ENCODE data around the gene PGBD1. TPM values are rescaled to one million over a fixed set of nuclear protein-coding genes. Genes with fewer than 3 reads are reported as not detected.

Gene PGBD1
- total and polyA plus RNA-seq, 4 donors: 0.74 to 3.7 (median 0.97) TPM

- no peak overlapping the region for H3K4me3 ChIP-seq (ENCODE audit: low read depth in 1 of 3, low read length in 3 of 3)
- WGBS: 0% methylated on average over 1 of the region's 1 CpG
- H3K4me1 ChIP-seq (ENCODE audit: control insufficient read depth in 4 of 4, insufficient read depth in 4 of 4, low read length in 3 of 4): peaks cover 0 to 6% (median 5%) of the 10 kb centered on the region in 4 donors
- no peaks in the 10 kb centered on the region for H3K27me3 ChIP-seq (ENCODE audit: control insufficient read depth in 4 of 4, insufficient read depth in 4 of 4, low read length in 3 of 4)
- H3K9me3 ChIP-seq (ENCODE audit: control insufficient read depth in 4 of 4, low read length in 3 of 4): peaks cover 0 to 6% (median 3%) of the 10 kb centered on the region in 4 donors
- no peak for TF ChIP-seq NR2F2 (IDR thresholded peaks at IDR 0.05)
- TF ChIP-seq, protein P1, sequence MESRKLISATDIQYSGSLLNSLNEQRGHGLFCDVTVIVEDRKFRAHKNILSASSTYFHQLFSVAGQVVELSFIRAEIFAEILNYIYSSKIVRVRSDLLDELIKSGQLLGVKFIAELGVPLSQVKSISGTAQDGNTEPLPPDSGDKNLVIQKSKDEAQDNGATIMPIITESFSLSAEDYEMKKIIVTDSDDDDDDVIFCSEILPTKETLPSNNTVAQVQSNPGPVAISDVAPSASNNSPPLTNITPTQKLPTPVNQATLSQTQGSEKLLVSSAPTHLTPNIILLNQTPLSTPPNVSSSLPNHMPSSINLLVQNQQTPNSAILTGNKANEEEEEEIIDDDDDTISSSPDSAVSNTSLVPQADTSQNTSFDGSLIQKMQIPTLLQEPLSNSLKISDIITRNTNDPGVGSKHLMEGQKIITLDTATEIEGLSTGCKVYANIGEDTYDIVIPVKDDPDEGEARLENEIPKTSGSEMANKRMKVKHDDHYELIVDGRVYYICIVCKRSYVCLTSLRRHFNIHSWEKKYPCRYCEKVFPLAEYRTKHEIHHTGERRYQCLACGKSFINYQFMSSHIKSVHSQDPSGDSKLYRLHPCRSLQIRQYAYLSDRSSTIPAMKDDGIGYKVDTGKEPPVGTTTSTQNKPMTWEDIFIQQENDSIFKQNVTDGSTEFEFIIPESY (IDR thresholded peaks at IDR 0.05): no peak
- no peak for TF ChIP-seq GABPA (IDR thresholded peaks at IDR 0.05 in 1 of 2, conservative IDR thresholded peaks at IDR 0.05 in 1 of 2)
- TF ChIP-seq ATF3 (IDR thresholded peaks at IDR 0.05): no peak
- TF ChIP-seq RXRA (IDR thresholded peaks at IDR 0.05): no peak
- no peak for TF ChIP-seq JUND (IDR thresholded peaks at IDR 0.05)
- TF ChIP-seq RAD21 (IDR thresholded peaks at IDR 0.05): no peak
- TF ChIP-seq, protein P2, sequence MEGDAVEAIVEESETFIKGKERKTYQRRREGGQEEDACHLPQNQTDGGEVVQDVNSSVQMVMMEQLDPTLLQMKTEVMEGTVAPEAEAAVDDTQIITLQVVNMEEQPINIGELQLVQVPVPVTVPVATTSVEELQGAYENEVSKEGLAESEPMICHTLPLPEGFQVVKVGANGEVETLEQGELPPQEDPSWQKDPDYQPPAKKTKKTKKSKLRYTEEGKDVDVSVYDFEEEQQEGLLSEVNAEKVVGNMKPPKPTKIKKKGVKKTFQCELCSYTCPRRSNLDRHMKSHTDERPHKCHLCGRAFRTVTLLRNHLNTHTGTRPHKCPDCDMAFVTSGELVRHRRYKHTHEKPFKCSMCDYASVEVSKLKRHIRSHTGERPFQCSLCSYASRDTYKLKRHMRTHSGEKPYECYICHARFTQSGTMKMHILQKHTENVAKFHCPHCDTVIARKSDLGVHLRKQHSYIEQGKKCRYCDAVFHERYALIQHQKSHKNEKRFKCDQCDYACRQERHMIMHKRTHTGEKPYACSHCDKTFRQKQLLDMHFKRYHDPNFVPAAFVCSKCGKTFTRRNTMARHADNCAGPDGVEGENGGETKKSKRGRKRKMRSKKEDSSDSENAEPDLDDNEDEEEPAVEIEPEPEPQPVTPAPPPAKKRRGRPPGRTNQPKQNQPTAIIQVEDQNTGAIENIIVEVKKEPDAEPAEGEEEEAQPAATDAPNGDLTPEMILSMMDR (IDR thresholded peaks at IDR 0.05; ENCODE audit: low read depth, low read length, missing input control): no peak
- TF ChIP-seq FOXA2 (IDR thresholded peaks at IDR 0.05): no peak
- TF ChIP-seq HNF4A (conservative IDR thresholded peaks at IDR 0.05): no peak
- no peak for TF ChIP-seq TAF1 (conservative IDR thresholded peaks at IDR 0.05)
- TF ChIP-seq FOXA1 (IDR thresholded peaks at IDR 0.05): no peak
- TF ChIP-seq, protein P3, sequence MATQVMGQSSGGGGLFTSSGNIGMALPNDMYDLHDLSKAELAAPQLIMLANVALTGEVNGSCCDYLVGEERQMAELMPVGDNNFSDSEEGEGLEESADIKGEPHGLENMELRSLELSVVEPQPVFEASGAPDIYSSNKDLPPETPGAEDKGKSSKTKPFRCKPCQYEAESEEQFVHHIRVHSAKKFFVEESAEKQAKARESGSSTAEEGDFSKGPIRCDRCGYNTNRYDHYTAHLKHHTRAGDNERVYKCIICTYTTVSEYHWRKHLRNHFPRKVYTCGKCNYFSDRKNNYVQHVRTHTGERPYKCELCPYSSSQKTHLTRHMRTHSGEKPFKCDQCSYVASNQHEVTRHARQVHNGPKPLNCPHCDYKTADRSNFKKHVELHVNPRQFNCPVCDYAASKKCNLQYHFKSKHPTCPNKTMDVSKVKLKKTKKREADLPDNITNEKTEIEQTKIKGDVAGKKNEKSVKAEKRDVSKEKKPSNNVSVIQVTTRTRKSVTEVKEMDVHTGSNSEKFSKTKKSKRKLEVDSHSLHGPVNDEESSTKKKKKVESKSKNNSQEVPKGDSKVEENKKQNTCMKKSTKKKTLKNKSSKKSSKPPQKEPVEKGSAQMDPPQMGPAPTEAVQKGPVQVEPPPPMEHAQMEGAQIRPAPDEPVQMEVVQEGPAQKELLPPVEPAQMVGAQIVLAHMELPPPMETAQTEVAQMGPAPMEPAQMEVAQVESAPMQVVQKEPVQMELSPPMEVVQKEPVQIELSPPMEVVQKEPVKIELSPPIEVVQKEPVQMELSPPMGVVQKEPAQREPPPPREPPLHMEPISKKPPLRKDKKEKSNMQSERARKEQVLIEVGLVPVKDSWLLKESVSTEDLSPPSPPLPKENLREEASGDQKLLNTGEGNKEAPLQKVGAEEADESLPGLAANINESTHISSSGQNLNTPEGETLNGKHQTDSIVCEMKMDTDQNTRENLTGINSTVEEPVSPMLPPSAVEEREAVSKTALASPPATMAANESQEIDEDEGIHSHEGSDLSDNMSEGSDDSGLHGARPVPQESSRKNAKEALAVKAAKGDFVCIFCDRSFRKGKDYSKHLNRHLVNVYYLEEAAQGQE (IDR thresholded peaks at IDR 0.05): no peak
- no peak for TF ChIP-seq EGR1 (IDR thresholded peaks at IDR 0.05; ENCODE audit: low read depth in 2 of 2)
- no peak for TF ChIP-seq YY1 (IDR thresholded peaks at IDR 0.05)
- TF ChIP-seq, protein P4, sequence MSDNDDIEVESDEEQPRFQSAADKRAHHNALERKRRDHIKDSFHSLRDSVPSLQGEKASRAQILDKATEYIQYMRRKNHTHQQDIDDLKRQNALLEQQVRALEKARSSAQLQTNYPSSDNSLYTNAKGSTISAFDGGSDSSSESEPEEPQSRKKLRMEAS (IDR thresholded peaks at IDR 0.05): no peak
- DNase-seq (ENCODE audit: low spot score): no peak
- H3K27ac ChIP-seq (ENCODE audit: low read depth in 1 of 2, low read length in 2 of 2): no peak overlapping the region
- no peaks in the 10 kb centered on the region for H3K36me3 ChIP-seq (ENCODE audit: control insufficient read depth in 4 of 4, insufficient read depth in 3 of 4, low read depth in 1 of 4, low read length in 3 of 4)
- no peak overlapping the region for H3K9ac ChIP-seq (ENCODE audit: low read depth in 1 of 2, low read length in 2 of 2)
Observed at GRCh38 chr6:28257042-28257441, 24.3 kb upstream of the PGBD1 start.
